Activated T-cell treated with anti-CD3 and anti-CD28 coated beads, Interleukin-2, amount 50 U/mL, for 24 hours (primary cell): ENCODE results near the gene GALNT10.
A peak's percentile ranks its signal among the peaks of the same experiment; 100 is the strongest.

Experiments
- DNase-seq: peaks from one replicate; pipeline ENCODE4 v3.0.0-alpha.2; 2020
- H3K27ac Mint-ChIP-seq: 2 replicates; pipeline ENCODE4 v1.8.0; 2020; ENCODE audit warnings: mild to moderate bottlenecking, mixed read lengths
- H3K27me3 Mint-ChIP-seq: 2 replicates; pipeline ENCODE4 v1.8.0; 2020; ENCODE audit warnings: mixed read lengths
- H3K36me3 Mint-ChIP-seq: 2 replicates; pipeline ENCODE4 v1.8.0; 2020; ENCODE audit warnings: low read depth, mixed read lengths
- H3K4me1 Mint-ChIP-seq: 2 replicates; pipeline ENCODE4 v1.8.0; 2020; ENCODE audit warnings: low read depth, mixed read lengths
- H3K4me3 Mint-ChIP-seq: 2 replicates; pipeline ENCODE4 v1.8.0; 2020; ENCODE audit warnings: mild to moderate bottlenecking, moderate library complexity, mixed read lengths
- H3K9me3 Mint-ChIP-seq: 2 replicates; pipeline ENCODE4 v1.8.0; 2020; ENCODE audit warnings: mixed read lengths

The GALNT10 gene

GRCh38 chr5:154385236-154385512, 194.6 kb downstream of the GALNT10 start:
- no peaks in the 10 kb centered on the region for H3K27me3 Mint-ChIP-seq
- H3K36me3 Mint-ChIP-seq: peaks cover 70% of the 10 kb centered on the region
- no peak overlapping the region for H3K4me3 Mint-ChIP-seq
- DNase-seq: no peak
- peaks cover 7% of the 10 kb centered on the region for H3K4me1 Mint-ChIP-seq
- no peaks in the 10 kb centered on the region for H3K9me3 Mint-ChIP-seq
- H3K27ac Mint-ChIP-seq: peak overlapping the region; percentile 0

- DNase-seq: no peak
- Mint-ChIP-seq H3K4me3 (no peak overlapping the region), H3K27ac (no peak overlapping the region), H3K9me3 (no peaks in the 10 kb centered on the region), H3K4me1 (peaks cover 7% of the 10 kb centered on the region), H3K36me3 (peaks cover 66% of the 10 kb centered on the region), H3K27me3 (no peaks in the 10 kb centered on the region)
Observed at GRCh38 chr5:154386952-154387629, 196.6 kb downstream of the GALNT10 start.

- Mint-ChIP-seq H3K27ac (no peak overlapping the region), H3K27me3 (no peaks in the 10 kb centered on the region), H3K4me3 (no peak overlapping the region), H3K9me3 (no peaks in the 10 kb centered on the region), H3K36me3 (peaks cover 62% of the 10 kb centered on the region), H3K4me1 (peaks cover 7% of the 10 kb centered on the region)
- no peak for DNase-seq
Observed at GRCh38 chr5:154388842-154389241, 198.3 kb downstream of the GALNT10 start.

- no peaks in the 10 kb centered on the region for H3K9me3 Mint-ChIP-seq
- DNase-seq: no peak
- H3K4me1 Mint-ChIP-seq: no peaks in the 10 kb centered on the region
- H3K36me3 Mint-ChIP-seq: peaks cover 67% of the 10 kb centered on the region
- H3K27me3 Mint-ChIP-seq: no peaks in the 10 kb centered on the region
- H3K4me3 Mint-ChIP-seq: no peak overlapping the region
- H3K27ac Mint-ChIP-seq: no peak overlapping the region
Observed at GRCh38 chr5:154390096-154390495, 199.6 kb downstream of the GALNT10 start.

GRCh38 chr5:154390746-154391359, 200.3 kb downstream of the GALNT10 start:
- no peaks in the 10 kb centered on the region for H3K4me1 Mint-ChIP-seq
- no peak overlapping the region for H3K4me3 Mint-ChIP-seq
- no peaks in the 10 kb centered on the region for H3K27me3 Mint-ChIP-seq
- DNase-seq: no peak
- no peaks in the 10 kb centered on the region for H3K9me3 Mint-ChIP-seq
- H3K27ac Mint-ChIP-seq: no peak overlapping the region
- peaks cover 66% of the 10 kb centered on the region for H3K36me3 Mint-ChIP-seq

- no peaks in the 10 kb centered on the region for H3K4me1 Mint-ChIP-seq
- H3K36me3 Mint-ChIP-seq: peaks cover 63% of the 10 kb centered on the region
- no peak for DNase-seq
- H3K27me3 Mint-ChIP-seq: no peaks in the 10 kb centered on the region
- no peak overlapping the region for H3K4me3 Mint-ChIP-seq
- no peaks in the 10 kb centered on the region for H3K9me3 Mint-ChIP-seq
- no peak overlapping the region for H3K27ac Mint-ChIP-seq
Observed at GRCh38 chr5:154391788-154392187, 201.3 kb downstream of the GALNT10 start.

GRCh38 chr5:154393850-154394249, 203.3 kb downstream of the GALNT10 start:
- no peaks in the 10 kb centered on the region for H3K4me1 Mint-ChIP-seq
- H3K36me3 Mint-ChIP-seq: peaks cover 57% of the 10 kb centered on the region
- H3K4me3 Mint-ChIP-seq: no peak overlapping the region
- H3K27me3 Mint-ChIP-seq: no peaks in the 10 kb centered on the region
- H3K27ac Mint-ChIP-seq: peak overlapping the region; percentile 31
- no peak for DNase-seq
- H3K9me3 Mint-ChIP-seq: no peaks in the 10 kb centered on the region

GRCh38 chr5:154394307-154394706, 203.8 kb downstream of the GALNT10 start:
- H3K36me3 Mint-ChIP-seq: peaks cover 57% of the 10 kb centered on the region
- no peaks in the 10 kb centered on the region for H3K27me3 Mint-ChIP-seq
- H3K4me3 Mint-ChIP-seq: no peak overlapping the region
- H3K4me1 Mint-ChIP-seq: no peaks in the 10 kb centered on the region
- no peak for DNase-seq
- H3K9me3 Mint-ChIP-seq: no peaks in the 10 kb centered on the region
- no peak overlapping the region for H3K27ac Mint-ChIP-seq

- no peak for DNase-seq
- H3K27me3 Mint-ChIP-seq: no peaks in the 10 kb centered on the region
- H3K36me3 Mint-ChIP-seq: peaks cover 49% of the 10 kb centered on the region
- no peaks in the 10 kb centered on the region for H3K4me1 Mint-ChIP-seq
- H3K9me3 Mint-ChIP-seq: no peaks in the 10 kb centered on the region
- peak overlapping the region; percentile 60 for H3K27ac Mint-ChIP-seq
- H3K4me3 Mint-ChIP-seq: no peak overlapping the region
Observed at GRCh38 chr5:154395407-154396106, 205.0 kb downstream of the GALNT10 start.

GRCh38 chr5:154396128-154396527, 205.6 kb downstream of the GALNT10 start:
- peaks cover 45% of the 10 kb centered on the region for H3K36me3 Mint-ChIP-seq
- no peak overlapping the region for H3K27ac Mint-ChIP-seq
- no peak for DNase-seq
- H3K4me1 Mint-ChIP-seq: no peaks in the 10 kb centered on the region
- no peaks in the 10 kb centered on the region for H3K27me3 Mint-ChIP-seq
- no peaks in the 10 kb centered on the region for H3K9me3 Mint-ChIP-seq
- H3K4me3 Mint-ChIP-seq: no peak overlapping the region

GRCh38 chr5:154397652-154398406, 207.3 kb downstream of the GALNT10 start:
- Mint-ChIP-seq H3K4me1 (no peaks in the 10 kb centered on the region), H3K36me3 (peaks cover 33% of the 10 kb centered on the region), H3K4me3 (no peak overlapping the region), H3K9me3 (no peaks in the 10 kb centered on the region), H3K27ac (no peak overlapping the region), H3K27me3 (no peaks in the 10 kb centered on the region)
- no peak for DNase-seq

- DNase-seq: no peak
- Mint-ChIP-seq H3K27ac (no peak overlapping the region), H3K9me3 (no peaks in the 10 kb centered on the region), H3K27me3 (no peaks in the 10 kb centered on the region), H3K4me3 (no peak overlapping the region), H3K36me3 (peaks cover 9% of the 10 kb centered on the region), H3K4me1 (peaks cover 13% of the 10 kb centered on the region)
Observed at GRCh38 chr5:154400678-154401077, 210.1 kb downstream of the GALNT10 start.

- Mint-ChIP-seq H3K27ac (peak overlapping the region; percentile 6), H3K4me3 (no peak overlapping the region), H3K36me3 (peaks cover 3% of the 10 kb centered on the region), H3K27me3 (no peaks in the 10 kb centered on the region), H3K9me3 (no peaks in the 10 kb centered on the region), H3K4me1 (peaks cover 13% of the 10 kb centered on the region)
- no peak for DNase-seq
Observed at GRCh38 chr5:154401355-154401754, 210.8 kb downstream of the GALNT10 start.

- no peak for DNase-seq
- Mint-ChIP-seq H3K27me3 (no peaks in the 10 kb centered on the region), H3K27ac (peak overlapping the region; percentile 6)
Observed at GRCh38 chr5:154401931-154402330, 211.4 kb downstream of the GALNT10 start.

GRCh38 chr5:154402611-154403010, 212.1 kb downstream of the GALNT10 start:
- peaks cover 1% of the 10 kb centered on the region for H3K36me3 Mint-ChIP-seq
- H3K4me3 Mint-ChIP-seq: no peak overlapping the region
- no peaks in the 10 kb centered on the region for H3K27me3 Mint-ChIP-seq
- H3K9me3 Mint-ChIP-seq: no peaks in the 10 kb centered on the region
- no peak overlapping the region for H3K27ac Mint-ChIP-seq
- peaks cover 13% of the 10 kb centered on the region for H3K4me1 Mint-ChIP-seq
- no peak for DNase-seq

More at GRCh38 chr5:154401931-154402330, 211.4 kb downstream of the GALNT10 start:
- H3K4me3 Mint-ChIP-seq: no peak overlapping the region
- no peaks in the 10 kb centered on the region for H3K9me3 Mint-ChIP-seq
- H3K36me3 Mint-ChIP-seq: peaks cover 3% of the 10 kb centered on the region
- peaks cover 13% of the 10 kb centered on the region for H3K4me1 Mint-ChIP-seq
